ENCODE data around the gene E2F2. TPM values are rescaled to one million over a fixed set of nuclear protein-coding genes. Genes with fewer than 3 reads are reported as not detected.
A peak's percentile ranks its signal among the peaks of the same experiment; 100 is the strongest.

Gene E2F2
- total RNA-seq, 1 donor from 2014 or later = 7.8 TPM

- no peak overlapping the region for H3K4me3 Mint-ChIP-seq (ENCODE audit: low read depth)
- no peaks in the 10 kb centered on the region for H3K9me3 Mint-ChIP-seq (ENCODE audit: low read depth)
- H3K4me1 Mint-ChIP-seq (ENCODE audit: low read depth) = peaks cover 35% of the 10 kb centered on the region
- no peaks in the 10 kb centered on the region for H3K27me3 Mint-ChIP-seq
- TF ChIP-seq, protein P1, sequence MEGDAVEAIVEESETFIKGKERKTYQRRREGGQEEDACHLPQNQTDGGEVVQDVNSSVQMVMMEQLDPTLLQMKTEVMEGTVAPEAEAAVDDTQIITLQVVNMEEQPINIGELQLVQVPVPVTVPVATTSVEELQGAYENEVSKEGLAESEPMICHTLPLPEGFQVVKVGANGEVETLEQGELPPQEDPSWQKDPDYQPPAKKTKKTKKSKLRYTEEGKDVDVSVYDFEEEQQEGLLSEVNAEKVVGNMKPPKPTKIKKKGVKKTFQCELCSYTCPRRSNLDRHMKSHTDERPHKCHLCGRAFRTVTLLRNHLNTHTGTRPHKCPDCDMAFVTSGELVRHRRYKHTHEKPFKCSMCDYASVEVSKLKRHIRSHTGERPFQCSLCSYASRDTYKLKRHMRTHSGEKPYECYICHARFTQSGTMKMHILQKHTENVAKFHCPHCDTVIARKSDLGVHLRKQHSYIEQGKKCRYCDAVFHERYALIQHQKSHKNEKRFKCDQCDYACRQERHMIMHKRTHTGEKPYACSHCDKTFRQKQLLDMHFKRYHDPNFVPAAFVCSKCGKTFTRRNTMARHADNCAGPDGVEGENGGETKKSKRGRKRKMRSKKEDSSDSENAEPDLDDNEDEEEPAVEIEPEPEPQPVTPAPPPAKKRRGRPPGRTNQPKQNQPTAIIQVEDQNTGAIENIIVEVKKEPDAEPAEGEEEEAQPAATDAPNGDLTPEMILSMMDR (IDR thresholded peaks at IDR 0.05; ENCODE audit: unreplicated experiment) = no peak
- H3K36me3 Mint-ChIP-seq (ENCODE audit: insufficient read depth) = no peaks in the 10 kb centered on the region
- peak overlapping the region; percentile 99 for H3K27ac Mint-ChIP-seq
- no peak for DNase-seq (ENCODE audit: low spot score, unreplicated experiment)
Measured at GRCh38 chr1:23570001-23570691, 39.1 kb upstream of the E2F2 start.

DNA sequence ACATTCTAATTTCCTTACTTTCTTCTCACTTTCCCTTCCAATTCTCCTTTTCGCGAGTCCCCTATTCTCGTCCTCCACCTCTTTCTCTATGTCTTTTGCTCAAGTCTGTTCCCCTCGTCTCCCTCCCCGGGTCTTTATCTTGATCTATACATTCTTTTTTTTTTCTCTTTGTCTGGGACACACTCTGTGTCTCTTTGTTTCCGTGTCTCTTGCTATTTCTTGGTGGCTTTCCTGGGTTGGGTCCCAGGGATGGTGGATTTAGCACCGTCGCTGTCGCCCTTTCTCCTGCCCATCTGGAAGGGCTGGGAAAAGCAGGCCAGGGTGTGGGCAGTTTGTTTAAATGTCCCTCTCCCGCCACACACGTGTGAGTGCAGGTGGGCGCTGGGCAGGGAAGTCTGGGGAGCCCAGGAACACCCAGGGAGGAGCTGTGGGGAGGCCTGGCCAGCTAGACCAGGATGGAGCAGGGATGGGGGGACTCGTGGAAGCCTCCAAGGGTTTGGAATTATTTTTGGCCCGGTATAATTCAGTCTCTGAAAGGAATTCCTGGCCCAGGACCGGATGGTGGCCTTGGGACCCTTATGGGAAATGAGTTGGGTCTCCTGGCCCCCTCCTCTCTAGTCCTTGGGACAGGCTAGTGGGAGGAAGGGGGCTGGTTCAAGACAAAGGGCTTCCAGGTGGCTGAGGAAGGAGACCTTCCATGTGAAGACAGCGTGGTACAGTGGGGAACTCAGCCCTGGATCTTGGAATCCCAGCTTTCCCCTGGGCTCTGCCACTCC is 37.8 kb upstream of the E2F2 start:
- H3K4me1 Mint-ChIP-seq (ENCODE audit: low read depth) = peaks cover 42% of the 10 kb centered on the region
- peak overlapping the region; percentile 99 for H3K27ac Mint-ChIP-seq
- no peak for DNase-seq (ENCODE audit: low spot score, unreplicated experiment)
- no peaks in the 10 kb centered on the region for H3K27me3 Mint-ChIP-seq
- TF ChIP-seq, protein P1 (IDR thresholded peaks at IDR 0.05; ENCODE audit: unreplicated experiment) = no peak
- no peaks in the 10 kb centered on the region for H3K36me3 Mint-ChIP-seq (ENCODE audit: insufficient read depth)
- peak overlapping the region; percentile 80 for H3K4me3 Mint-ChIP-seq (ENCODE audit: low read depth)
- H3K9me3 Mint-ChIP-seq (ENCODE audit: low read depth) = no peaks in the 10 kb centered on the region

DNA sequence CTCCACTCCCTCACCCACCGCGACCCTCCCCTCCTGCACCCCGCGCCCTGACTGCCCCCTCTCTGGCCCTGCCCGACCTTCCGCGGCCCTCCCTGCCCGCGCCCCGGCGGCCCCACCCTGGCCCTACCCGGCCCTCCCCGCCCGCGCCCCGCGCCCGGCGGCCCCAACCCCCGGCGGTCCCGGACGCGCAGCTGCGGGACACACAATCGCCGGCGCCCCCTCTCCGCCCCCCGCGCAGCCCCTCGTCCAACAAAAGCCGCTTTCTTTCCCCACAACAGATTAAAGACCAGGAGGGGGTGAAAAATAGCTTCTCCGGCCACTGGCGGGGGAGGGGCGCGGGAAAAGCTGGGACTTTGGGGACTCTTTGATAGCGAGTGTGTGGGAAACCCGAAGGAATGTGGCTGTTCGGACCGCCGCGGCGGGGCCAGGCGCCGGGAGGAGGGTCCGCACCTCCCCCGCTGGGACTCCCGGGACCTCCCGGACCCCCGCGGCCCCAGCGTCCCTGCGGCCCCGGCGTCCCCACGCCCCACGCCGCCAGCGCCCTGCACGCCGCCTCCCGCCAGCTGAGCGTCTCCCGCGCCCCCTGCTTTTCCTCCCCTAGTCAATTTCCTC is 37.1 kb upstream of the E2F2 start:
- Mint-ChIP-seq H3K27me3 (no peaks in the 10 kb centered on the region), H3K4me1 (ENCODE audit: low read depth) (peaks cover 49% of the 10 kb centered on the region), H3K4me3 (ENCODE audit: low read depth) (peak overlapping the region; percentile 80), H3K27ac (peak overlapping the region; percentile 99), H3K36me3 (ENCODE audit: insufficient read depth) (no peaks in the 10 kb centered on the region), H3K9me3 (ENCODE audit: low read depth) (no peaks in the 10 kb centered on the region)
- peak; percentile 73 for DNase-seq (ENCODE audit: low spot score, unreplicated experiment)
- TF ChIP-seq, protein P1 (IDR thresholded peaks at IDR 0.05; ENCODE audit: unreplicated experiment) = no peak

DNA sequence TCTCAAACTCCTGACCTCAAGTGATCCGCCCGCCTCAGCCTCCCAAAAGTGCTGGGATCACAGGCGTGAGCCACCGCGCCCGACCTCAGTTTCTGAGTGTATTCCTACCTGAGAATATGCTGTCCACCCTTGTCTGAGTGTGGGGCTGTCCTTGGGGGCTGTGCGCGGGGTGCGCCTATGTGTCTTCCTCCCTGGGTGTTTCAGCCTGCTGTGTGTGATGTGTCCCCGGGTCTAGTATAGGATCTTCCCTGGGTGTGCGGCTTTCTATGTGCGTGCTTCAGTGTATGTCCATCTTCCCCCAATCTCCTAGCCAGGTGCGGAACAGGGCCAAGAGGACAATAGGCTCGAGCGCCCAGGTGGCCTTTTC is 36.6 kb upstream of the E2F2 start:
- Mint-ChIP-seq H3K4me3 (ENCODE audit: low read depth) (peak overlapping the region; percentile 68), H3K27ac (peak overlapping the region; percentile 98), H3K9me3 (ENCODE audit: low read depth) (no peaks in the 10 kb centered on the region), H3K27me3 (no peaks in the 10 kb centered on the region), H3K36me3 (ENCODE audit: insufficient read depth) (no peaks in the 10 kb centered on the region), H3K4me1 (ENCODE audit: low read depth) (peaks cover 51% of the 10 kb centered on the region)
- TF ChIP-seq, protein P1 (IDR thresholded peaks at IDR 0.05; ENCODE audit: unreplicated experiment) = no peak
- no peak for DNase-seq (ENCODE audit: low spot score, unreplicated experiment)

DNA sequence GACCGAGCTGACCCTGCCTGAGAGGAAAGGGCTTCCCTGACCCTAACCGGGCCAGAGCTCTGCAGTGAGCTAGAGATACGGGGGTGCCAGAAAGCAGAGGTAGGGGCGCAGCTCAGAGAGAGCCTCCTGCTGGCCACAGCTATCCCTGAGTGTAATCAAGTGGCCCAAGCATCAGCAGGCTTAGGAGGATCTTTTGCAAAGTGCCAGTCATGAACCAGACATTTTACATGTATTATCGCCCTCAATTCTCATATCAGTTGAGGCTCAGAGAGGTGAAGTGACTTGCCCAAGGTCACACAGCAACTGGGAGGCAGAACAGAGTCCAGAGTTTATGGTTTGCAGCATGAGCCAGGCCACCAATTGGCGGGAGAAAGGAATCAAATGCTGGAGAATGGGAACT is 35.3 kb upstream of the E2F2 start:
- Mint-ChIP-seq H3K27ac (peak overlapping the region; percentile 98), H3K36me3 (ENCODE audit: insufficient read depth) (no peaks in the 10 kb centered on the region), H3K4me1 (ENCODE audit: low read depth) (peaks cover 63% of the 10 kb centered on the region), H3K4me3 (ENCODE audit: low read depth) (peak overlapping the region; percentile 43), H3K9me3 (ENCODE audit: low read depth) (no peaks in the 10 kb centered on the region), H3K27me3 (no peaks in the 10 kb centered on the region)
- TF ChIP-seq, protein P1 (IDR thresholded peaks at IDR 0.05; ENCODE audit: unreplicated experiment) = no peak
- DNase-seq (ENCODE audit: low spot score, unreplicated experiment) = no peak
